Stimulated activated CD4-positive, alpha-beta T cell treated with anti-CD3 and anti-CD28 coated beads, Interleukin-2, amount 100 ng/mL, for 48 hours (primary cell): ENCODE results near the gene CLDN25.
"Not testable (repeated sequence)": the region's sequence is repeated elsewhere in the genome, so short reads cannot be mapped to it uniquely, and the experiment has no call there.

ENCODE experiments used
- DNase-seq, 2 donors: peaks; one replicate each; pipeline ENCODE4 v3.0.0-alpha.2; 2020

The CLDN25 gene

DNA sequence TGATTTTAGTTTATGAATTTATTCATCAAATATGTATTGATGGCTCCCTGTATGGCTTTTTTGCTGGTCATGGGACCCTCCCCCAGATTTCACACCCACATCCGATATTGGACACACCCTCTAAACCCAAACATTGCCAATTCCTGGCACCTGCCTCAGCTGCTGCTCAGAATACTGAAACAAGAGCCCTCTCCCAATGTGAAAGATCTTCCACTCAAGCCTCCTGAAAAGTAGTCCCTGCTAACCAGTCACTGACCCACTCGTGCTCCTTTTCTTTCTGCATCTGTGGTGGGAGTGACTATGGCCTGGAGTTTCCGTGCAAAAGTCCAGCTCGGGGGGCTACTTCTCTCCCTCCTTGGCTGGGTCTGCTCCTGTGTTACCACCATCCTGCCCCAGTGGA, at the start of gene CLDN25:
Gene CLDN25, plus strand, starts transcription at position 301 of the 400 bp plus-strand sequence. Its CDS starts 0 bp downstream, at position 301.
- DNase-seq = no peak

DNA sequence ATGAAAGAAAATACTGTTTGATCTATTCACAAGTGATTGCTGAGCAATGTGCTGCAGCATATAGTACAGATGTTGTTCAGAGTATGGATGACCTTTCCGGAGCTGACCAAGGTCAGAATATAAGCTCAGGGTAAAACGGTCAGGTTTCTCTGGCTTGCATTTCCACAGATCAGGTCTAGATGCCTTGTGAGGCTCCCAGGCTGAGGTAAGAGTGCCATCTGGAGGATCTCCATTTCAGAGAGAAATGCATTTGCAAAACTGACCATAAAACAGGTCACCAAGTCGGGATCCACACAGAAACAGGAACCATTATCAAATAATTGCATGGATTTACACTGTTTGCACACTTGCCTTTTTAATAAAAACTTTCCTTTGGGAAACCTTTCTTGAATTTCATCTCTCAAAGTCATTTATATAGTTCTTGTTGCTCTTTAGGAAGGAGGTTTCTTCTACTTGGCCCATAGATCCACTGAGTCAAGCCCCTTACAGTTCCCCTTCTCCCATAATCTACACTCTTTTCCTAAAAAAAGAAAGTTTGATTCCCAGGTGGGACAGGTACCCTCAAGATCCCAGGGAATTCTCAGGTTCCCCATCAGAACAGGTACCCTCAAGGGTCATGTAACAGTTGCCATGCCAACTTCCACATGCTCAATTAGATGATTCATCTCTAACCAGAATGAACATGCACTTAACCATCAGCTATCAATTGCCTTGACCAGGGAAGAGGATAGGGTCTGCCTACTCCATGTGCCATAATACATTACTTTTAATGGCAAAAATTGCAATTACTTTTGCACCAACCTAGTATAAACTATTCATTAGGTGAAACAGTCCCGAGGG, 48.5 kb upstream of the CLDN25 start:
- DNase-seq = no peak

DNA sequence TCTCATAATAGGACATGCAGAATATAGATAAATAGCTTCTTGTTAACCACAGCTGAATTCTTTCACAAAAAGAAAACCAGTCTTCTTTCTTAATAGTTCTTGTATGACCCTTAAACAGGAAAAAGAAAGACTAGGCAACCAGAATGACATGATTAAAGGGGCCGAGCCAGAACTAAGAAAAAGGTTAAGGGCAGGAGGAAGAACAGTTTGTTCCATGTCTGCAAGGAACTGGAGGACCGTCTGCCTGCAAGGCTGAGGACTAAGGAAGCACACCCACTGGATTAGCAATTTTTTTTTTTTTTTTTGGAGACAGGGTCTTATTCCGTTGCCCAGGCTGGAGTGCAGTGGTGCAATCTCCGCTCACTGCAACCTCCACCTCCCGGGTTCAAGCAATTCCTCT, 47.5 kb upstream of the CLDN25 start:
- no peak for DNase-seq

DNA sequence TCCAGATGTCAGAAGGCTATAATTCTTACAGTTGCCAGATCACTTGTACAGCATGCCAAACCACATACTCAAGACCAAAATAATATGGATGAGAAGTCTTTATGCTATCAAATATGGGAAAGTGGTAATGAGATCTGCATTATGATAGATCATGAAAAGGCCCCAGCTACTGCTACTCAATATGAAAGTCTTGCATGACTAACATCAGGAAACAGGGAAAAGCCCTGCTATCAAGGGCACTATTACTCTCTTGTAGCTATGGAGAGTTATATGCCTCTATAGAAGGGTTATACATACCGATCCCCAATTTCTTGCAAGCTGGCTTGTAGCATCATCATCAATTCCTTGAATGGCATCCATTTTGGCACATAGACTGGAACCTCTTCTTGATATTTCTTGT, 43.3 kb upstream of the CLDN25 start:
- DNase-seq = no peak

DNA sequence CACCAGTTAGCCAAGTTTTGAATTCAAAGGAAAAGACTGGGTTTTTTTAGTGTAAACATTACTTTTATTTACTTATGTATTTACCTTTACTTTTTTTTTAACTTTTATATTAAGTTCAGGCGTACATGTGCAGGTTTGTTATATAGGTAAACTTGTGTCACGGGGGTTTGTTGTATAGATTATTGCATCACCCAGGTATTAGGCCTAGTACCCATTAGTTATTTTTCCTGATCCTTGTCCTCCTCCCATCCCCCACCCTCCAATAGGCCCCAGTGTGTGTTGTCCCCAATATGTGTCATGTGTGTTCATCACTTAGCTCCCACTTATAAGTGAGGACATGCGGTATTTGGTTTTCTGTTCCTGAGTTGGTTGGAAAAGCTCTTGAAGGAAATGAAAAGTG, 26.7 kb upstream of the CLDN25 start:
- no peak for DNase-seq

DNA sequence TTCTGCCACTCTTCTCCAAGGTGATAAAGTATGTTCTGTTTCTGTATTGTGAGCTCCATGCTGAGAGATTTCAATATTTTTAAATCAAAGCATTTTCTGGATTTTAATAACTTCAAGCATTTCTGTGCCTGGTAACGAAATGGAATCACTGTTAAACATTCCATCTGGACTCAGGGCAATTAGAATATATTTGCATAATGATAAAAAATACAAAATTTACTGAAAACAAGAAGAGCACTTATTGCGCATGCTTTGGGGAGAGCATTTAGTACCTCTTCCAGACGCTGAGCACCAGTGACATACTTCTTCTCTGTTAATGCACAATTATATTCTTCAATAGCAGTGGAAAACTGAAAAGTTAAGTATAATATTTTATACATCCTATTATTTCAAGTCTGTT, 19.4 kb upstream of the CLDN25 start:
- DNase-seq = no peak

DNA sequence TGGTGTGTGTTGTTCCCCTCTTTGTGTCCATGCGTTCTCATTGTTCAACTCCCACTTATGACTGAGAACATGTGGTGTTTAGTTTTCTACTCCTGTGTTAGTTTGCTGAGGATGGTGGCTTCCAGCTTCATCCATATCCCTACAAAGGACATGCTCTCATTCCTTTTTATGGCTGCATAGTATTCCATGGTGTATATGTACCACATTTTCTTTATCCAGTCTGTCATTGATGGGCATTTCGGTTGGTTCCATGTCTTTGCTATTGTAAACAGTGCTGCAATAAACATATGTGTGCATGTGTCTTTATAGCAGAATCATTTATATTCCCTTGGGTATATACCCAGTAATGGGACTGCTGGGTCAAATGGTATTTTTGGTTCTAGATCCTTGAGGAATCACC, 16.6 kb upstream of the CLDN25 start:
- DNase-seq = not testable (repeated sequence)

DNA sequence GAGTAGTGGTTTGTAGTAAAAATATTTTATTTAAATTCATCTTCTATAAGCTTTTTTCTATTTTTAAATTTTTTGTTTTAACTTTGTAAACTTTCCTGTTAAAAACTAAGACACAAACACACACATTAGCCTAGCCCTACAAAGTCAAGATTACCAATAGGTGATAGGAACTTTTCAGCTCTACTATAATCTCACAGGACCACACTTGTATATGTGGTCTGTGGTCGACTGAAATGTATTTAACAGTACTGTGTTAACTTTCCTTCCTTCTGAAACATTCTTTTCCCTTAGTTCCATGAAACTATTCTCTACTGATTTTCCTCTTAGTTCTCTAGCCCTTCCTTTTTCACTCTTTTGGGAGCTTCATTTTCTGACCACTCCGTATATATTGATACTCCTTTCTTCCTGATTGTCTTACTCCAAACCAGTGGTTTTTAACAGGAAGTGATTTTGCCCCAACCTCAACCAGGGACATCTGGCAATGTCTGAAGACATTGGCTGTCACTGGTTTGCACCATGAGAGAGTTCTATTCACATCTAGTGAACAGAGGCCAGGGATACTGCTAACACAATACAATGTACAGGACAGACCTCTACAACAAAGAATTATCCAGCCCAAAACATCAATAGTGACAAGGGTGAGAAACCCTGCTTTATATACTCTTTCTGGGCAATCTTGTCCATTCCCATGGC, 14.9 kb upstream of the CLDN25 start:
- no peak for DNase-seq

DNA sequence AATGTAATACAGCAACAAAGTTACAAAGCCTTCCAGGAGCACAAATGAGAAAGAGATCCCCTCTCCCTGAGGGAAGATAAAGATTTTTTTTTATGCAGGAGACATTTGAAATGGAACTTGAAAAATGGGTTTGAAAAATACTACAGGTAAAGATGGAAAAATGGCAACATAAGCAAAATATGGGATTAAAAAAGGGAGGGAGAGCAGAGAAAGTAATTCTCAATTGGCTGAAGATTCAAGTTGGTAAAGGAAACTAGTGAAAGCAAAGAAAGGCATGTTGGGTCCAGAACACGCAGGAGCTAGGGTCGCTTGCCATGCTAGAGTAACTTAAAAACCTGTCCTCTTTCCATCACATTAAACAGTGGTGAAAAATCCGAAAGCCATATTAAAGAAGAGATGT, 7.6 kb upstream of the CLDN25 start:
- DNase-seq = no peak

DNA sequence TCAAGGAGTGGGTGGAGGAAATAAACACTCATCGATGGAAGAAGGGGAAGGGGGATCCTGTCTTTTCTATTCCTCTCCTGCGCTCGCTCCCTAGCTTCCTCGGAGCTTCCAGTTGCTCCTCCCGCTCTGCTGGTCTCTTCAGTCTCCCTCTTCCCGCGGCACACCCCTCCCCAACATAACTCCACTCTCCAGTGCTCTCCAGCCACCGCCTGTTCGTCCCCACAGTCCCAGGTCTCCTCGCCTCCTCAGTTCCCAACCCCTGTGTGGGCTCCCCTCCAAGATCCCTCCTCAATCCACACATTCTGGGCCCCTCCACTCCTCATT, 6.5 kb upstream of the CLDN25 start:
- DNase-seq = no peak

DNA sequence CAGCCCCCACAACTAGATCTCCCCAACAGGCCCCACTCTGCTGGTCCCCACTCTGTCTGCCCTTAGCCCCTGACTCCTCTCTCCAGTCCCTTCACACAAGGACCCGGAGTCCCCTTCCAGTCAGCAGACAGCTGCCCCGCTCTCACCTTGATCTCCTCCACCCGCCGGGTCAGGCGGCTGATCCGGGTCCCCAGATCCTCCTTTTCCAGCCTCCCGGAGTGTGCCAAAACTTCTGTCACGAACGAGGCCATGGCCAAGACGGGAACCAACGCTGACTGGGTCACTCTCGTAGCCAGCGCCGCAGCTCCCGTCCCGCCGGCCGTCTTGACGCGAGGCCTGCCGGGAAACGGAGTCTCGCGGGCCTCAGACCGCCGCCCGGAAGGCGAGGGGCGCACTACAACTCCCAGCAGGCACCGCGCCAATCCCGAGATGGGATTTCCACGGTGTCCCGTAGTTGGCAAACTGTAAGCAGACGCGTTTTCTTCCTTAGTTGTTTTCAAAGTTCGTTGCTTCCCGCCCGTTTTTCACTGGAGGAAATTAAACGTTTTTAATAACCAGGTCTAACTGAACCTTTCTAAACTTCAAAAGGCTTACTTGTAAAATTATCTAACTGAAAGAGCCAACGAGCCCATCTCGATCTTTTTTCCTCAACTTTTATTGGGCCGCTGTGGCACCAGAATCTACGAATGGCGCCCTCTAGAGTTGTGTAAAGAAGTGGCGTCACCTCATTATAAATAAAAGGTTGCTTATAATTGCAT, 6.0 kb upstream of the CLDN25 start, which contains the start of gene ZW10:
Gene ZW10, minus strand, starts transcription at position 277 of the 758 bp plus-strand sequence. Its CDS starts 26 bp downstream, at position 251.
- DNase-seq = peak; percentile 88 to 90

DNA sequence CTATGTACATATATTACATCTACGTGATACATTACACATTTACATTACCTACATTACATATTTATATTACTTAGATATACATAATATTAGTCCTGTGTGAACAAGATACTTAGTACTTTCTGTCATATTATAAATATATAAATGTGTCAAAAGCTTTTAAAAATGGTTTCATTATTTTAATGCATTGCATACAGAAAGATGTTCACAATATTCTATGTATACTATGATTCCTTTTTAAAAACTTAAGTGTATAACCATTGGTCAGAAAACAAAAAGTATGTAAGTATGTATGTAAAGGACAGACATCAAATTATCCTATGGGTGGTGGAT, 5.5 kb upstream of the CLDN25 start:
- no peak for DNase-seq

DNA sequence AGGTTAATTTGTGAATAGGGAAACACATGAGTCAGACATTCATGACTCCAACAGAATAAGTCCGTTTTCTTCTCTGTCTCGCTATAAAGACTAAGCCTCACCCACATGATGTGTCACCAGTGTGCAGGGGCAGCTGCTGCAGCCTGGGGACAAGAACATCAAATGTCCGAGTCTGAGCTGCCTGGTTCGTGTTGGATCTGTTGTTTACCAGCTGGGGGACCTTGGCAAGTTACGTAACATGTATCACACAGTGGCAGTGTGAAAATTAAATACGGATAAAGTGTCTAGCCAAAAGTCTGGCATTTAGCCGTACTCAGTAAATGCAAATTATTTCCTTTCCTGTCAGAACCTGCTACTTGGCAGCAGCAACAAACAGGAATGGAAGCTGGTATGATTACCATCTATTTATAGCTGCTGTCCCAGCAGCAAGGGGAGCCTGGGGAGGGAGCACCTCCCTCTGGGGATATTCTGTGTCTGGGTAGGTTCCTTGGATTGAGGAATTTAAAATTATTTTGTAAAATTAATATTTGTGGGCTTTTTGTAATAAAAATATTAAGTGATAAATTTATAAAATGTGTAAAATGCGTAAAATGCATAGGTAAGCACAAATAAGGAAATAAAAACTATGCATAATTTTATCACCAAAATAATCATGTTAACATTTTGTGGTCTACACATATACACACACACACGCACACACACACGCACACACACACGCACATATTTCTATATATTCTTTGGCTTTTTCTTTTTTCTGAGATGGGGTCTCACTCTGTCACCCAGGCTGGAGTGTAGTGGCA, 1.3 kb upstream of the CLDN25 start:
- DNase-seq = no peak

DNA sequence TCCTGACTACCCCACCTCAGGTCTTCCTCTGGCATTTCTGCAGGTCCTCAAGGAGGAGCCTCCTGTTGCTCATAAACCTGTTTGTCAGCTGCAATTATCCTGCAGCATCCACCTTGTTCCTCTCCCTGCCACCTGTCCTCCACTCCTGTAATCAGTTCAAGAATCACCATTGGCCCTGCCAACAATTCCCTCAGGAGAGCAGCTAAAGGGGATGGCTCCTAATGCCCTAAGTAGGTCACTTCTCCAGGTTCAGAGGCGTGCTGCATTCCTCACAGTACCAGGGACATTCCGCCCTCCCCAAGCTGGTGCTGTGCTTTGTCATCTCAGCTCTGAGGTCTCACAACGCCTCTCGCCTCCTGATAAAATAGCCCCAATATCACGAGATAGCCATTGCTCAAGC, 2.1 kb downstream of the CLDN25 start:
- no peak for DNase-seq

DNA sequence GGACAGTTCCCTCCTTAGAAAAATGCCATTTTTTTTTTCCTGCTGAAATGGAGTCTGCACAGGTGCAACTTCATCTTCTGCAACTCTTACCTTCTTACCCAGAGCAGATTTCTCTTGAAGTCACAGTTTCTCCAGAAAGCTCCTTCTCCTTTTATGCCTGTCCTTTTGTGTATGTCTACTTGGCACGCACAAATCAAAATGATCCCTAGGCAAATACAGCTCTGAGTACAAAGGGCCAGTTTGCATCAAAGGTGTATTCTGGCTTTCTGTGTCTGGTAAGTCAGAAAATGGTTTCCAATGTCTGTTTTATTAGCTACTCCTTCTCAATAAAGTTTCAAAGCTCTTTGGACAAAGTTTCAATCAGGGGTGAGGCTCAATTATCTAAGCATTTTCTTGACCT, 2.5 kb downstream of the CLDN25 start:
- no peak for DNase-seq

DNA sequence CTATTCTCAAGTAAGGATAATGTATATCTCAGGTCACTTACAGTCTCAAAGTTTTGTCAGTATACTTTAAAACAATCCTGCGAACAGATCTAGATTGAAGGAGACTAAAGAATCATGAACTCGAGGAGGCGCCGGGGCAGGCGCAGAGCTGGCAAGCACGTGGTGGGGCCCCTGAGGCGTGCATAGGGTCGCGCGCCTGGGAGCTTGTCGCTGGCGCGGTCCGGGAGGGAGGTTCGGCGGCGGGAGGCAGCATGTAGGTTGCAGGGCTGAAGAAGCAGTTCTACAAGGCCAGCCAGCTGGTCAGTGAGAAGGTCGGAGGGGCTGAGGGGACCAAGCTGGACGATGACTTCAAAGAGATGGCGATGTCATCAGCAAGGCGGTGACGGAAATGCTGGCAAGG, 9.4 kb downstream of the CLDN25 start:
- DNase-seq = not testable (repeated sequence)

DNA sequence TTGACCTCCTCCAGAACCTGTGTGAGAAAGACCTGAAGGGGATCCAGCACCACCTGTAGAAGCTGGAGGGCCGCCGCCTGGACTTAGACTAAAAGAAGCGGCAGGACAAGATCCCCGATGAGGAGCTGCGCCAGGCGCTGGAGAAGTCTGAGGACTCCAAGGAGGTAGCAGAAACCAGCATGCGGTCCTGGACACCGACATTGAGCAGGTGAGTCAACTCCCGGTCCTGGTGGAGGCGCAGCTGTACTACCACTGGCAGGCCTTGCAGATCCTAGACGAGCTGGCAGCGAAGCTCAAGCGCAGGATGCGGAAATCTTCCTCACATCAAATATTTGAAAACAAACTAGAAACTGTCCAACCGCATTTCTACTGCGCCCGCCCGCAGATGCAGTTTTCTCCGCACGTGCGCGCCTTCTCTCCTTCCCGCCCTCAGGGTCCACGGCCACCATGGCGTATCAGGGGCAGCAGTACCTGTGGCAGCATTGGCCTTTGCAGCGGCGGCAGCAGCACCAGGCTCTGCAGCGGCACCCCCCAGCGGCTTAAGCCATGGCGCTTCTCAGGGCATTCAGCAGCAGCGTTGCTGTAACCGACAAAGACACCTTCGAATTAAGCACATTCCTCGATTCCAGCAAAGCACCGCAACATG, 10.2 kb downstream of the CLDN25 start:
- no peak for DNase-seq

DNA sequence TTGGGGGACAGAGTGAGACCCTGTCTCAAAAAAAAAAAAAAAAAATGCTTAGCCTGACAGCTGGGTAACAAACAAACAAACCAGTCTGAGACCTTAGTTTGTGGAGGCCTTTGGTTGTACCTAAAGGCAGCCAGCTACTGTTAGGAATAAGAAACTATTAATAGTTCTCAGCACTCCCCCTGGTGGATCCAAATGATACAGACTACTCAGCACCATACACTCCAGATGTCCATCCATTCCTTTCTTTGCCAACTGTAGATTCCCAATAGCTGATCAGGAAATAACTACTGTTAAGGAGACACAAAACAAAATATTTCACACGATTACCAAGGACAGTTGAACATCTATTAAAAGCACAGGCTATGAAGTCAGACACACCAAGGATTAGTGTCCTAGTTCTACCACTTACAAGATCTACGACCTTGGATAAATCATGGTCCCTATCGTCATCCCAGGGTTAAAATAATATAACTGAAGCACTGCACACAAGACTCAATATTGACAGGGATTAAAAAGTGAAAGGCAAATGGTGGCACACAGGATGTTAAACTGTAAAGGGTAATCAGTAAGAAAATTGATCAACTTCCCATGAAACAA, 17.2 kb downstream of the CLDN25 start:
- peak in 1 of 2 donors; percentile 4 for DNase-seq

DNA sequence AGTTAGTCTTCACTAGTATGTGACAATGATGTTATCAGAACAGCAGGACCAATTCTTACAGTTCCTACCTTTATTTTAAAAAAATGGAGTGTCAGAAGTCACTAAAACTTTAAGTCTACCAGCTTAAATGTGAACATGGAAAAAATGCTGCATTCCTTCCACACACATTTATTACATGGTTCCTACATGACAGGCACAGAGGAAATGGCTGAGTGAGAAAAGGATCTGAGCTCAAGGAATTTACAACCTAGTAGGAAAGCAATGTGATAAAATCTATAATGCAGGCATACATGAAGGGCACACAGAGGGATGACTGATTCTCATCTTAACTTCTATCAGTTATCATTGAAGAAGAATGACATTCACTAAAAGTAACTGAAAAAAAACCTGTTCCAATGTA, 23.0 kb downstream of the CLDN25 start:
- no peak for DNase-seq

DNA sequence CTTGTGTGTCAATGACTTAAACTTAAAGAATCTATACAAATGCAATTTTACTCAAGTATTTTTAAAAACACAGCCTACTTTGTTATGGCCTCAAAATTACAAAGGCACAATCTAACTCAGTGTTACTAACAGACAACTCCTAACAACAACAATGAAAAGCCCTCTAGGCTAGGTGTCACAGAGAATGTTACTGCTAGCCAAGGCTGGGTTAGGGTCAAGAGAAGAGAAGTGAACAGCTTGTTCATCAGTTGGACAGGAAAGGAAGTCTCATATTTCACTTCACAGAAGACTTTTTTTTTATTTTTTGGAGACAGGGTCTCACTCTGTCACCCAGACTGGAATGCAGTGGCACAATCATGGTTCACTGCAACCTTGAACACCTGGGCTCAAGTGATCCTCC, 26.0 kb downstream of the CLDN25 start:
- DNase-seq = no peak

DNA sequence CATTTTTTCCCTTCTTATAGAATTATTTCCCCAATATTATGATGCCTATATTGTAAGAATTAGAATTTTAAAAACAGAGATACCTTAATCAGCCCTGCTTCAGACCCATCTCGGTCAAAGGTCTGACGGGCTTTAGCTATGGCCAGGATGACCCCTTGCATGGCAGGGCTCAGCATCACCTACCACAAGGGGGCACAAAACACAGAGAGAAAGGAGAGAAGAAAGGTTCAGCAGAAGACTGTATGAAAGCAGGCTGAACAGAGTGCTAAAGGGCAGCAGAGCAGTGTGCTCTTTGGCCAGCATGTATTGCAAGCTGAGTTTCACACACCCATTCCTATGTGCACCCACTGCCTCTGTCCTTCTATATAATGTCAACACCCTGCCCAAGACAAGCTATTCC, 26.8 kb downstream of the CLDN25 start:
- DNase-seq = no peak

DNA sequence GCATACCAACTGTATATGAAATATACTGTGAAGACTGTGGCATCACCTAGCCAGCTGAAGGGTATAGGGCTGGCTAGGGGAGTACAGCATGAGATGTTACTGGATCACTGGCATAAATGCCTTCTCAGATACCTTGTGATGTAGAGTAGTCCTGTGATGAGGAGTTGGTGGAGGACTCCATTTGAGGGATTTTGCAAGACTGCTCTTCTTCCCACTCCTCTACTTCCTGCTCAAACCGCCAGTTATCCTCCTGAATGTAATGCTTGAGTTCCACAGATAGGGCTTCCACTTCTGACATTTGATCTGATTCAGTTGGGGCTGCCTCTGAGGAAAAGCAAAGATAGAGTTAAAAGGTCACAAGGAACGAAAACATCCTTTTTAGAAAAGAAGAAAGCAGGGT, 29.3 kb downstream of the CLDN25 start:
- DNase-seq = no peak
